ENCODE results near the gene PID1.

GRCh38 chr2:229221641-229222040, 49.4 kb downstream of the PID1 start:
- TF ChIP-seq, protein P1, sequence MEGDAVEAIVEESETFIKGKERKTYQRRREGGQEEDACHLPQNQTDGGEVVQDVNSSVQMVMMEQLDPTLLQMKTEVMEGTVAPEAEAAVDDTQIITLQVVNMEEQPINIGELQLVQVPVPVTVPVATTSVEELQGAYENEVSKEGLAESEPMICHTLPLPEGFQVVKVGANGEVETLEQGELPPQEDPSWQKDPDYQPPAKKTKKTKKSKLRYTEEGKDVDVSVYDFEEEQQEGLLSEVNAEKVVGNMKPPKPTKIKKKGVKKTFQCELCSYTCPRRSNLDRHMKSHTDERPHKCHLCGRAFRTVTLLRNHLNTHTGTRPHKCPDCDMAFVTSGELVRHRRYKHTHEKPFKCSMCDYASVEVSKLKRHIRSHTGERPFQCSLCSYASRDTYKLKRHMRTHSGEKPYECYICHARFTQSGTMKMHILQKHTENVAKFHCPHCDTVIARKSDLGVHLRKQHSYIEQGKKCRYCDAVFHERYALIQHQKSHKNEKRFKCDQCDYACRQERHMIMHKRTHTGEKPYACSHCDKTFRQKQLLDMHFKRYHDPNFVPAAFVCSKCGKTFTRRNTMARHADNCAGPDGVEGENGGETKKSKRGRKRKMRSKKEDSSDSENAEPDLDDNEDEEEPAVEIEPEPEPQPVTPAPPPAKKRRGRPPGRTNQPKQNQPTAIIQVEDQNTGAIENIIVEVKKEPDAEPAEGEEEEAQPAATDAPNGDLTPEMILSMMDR (IDR thresholded peaks at IDR 0.05), result no peak
- TF ChIP-seq POLR2AphosphoS5 (IDR thresholded peaks at IDR 0.05) (no peak), POLR2A (IDR thresholded peaks at IDR 0.05) (no peak)
